Measurements from ENCODE around the gene ADA. TPM values are rescaled to one million over a fixed set of nuclear protein-coding genes. Genes with fewer than 3 reads are reported as not detected.

The ADA gene
- total and polyA plus RNA-seq, 2 of the 13 experiments (the other 11 are each of a cell fraction or from before 2014, with no cell fraction given), result 2.5 to 11.3 TPM

DNA sequence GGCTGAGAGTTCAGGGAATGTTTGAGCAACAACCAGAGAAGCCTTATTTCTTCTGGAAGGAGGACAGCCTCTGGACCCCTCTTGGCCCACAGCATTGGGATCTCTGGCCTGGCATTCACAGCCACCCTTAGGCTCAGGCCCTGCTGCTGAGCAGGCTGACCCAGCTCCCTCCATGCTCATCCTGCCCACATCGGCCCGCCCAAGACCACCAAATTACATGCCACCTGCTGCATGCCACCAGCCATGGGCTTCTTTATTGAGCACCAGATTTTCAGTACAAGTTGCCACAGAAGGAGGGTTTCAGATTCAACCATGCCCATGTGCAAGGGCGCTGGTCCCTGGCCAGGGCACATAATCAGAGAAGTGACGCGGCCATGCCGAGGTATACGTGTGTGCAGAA lies 32.2 kb downstream of the ADA start:
- DNase-seq (ENCODE audit: low spot score) (no peak), FAIRE-seq (no peak), ATAC-seq (no peak)
- Histone ChIP-seq H3K27ac (ENCODE audit: extremely low read length, insufficient read depth, low read length) (no peak overlapping the region), H4K20me1 (ENCODE audit: insufficient read depth, low read length) (no peaks in the 10 kb centered on the region), H2AFZ (ENCODE audit: low read length) (no peak overlapping the region), H3K4me3 (replicated peaks in 1 of 3; ENCODE audit: insufficient read depth in 1 of 3, low read depth in 2 of 3, low read length in 3 of 3) (no peak overlapping the region), H3K36me3 (replicated peaks in 1 of 2; ENCODE audit: control insufficient read depth in 1 of 2, insufficient read depth in 2 of 2, low read length in 2 of 2) (peaks cover 9 to 22% of the 10 kb centered on the region in 2 experiments), H3K79me2 (ENCODE audit: insufficient read depth, low read length) (no peaks in the 10 kb centered on the region), H3K4me1 (ENCODE audit: insufficient read depth, low read length) (no peaks in the 10 kb centered on the region), H3K9me3 (ENCODE audit: low read length) (no peaks in the 10 kb centered on the region), H3K9ac (ENCODE audit: insufficient read depth, low read depth, low read length) (no peak overlapping the region), H3K27me3 (ENCODE audit: control insufficient read depth in 1 of 2, insufficient read depth in 2 of 2, low read length in 2 of 2) (no peaks in the 10 kb centered on the region), H3K4me2 (ENCODE audit: low read depth, low read length) (no peak overlapping the region)
- BruUV-seq (replicated peaks), result no TSS peak
- WGBS (ENCODE audit: low lambda C conversion rate), result 95% methylated on average over 7 of the region's 7 CpGs
- intact Hi-C loops (cut with micrococcal nuclease; ENCODE audit: unreplicated experiment), result no loop called here
- TF ChIP-seq, protein P1, sequence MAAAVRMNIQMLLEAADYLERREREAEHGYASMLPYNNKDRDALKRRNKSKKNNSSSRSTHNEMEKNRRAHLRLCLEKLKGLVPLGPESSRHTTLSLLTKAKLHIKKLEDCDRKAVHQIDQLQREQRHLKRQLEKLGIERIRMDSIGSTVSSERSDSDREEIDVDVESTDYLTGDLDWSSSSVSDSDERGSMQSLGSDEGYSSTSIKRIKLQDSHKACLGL (CRISPR knock-in tag; IDR thresholded peaks at IDR 0.05), result peak; percentile 15; the same call in 1 of the 2 replicates
- TF ChIP-seq TMF1 (CRISPR knock-in tag; IDR thresholded peaks at IDR 0.05; ENCODE audit: low read depth), result no peak
- TF ChIP-seq SETDB1 (CRISPR knock-in tag; IDR thresholded peaks at IDR 0.05; ENCODE audit: borderline replicate concordance), result no peak
- TF ChIP-seq, protein P2, sequence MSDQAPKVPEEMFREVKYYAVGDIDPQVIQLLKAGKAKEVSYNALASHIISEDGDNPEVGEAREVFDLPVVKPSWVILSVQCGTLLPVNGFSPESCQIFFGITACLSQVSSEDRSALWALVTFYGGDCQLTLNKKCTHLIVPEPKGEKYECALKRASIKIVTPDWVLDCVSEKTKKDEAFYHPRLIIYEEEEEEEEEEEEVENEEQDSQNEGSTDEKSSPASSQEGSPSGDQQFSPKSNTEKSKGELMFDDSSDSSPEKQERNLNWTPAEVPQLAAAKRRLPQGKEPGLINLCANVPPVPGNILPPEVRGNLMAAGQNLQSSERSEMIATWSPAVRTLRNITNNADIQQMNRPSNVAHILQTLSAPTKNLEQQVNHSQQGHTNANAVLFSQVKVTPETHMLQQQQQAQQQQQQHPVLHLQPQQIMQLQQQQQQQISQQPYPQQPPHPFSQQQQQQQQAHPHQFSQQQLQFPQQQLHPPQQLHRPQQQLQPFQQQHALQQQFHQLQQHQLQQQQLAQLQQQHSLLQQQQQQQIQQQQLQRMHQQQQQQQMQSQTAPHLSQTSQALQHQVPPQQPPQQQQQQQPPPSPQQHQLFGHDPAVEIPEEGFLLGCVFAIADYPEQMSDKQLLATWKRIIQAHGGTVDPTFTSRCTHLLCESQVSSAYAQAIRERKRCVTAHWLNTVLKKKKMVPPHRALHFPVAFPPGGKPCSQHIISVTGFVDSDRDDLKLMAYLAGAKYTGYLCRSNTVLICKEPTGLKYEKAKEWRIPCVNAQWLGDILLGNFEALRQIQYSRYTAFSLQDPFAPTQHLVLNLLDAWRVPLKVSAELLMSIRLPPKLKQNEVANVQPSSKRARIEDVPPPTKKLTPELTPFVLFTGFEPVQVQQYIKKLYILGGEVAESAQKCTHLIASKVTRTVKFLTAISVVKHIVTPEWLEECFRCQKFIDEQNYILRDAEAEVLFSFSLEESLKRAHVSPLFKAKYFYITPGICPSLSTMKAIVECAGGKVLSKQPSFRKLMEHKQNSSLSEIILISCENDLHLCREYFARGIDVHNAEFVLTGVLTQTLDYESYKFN (CRISPR knock-in tag; conservative IDR thresholded peaks at IDR 0.05), result no peak
- TF ChIP-seq, protein P3, sequence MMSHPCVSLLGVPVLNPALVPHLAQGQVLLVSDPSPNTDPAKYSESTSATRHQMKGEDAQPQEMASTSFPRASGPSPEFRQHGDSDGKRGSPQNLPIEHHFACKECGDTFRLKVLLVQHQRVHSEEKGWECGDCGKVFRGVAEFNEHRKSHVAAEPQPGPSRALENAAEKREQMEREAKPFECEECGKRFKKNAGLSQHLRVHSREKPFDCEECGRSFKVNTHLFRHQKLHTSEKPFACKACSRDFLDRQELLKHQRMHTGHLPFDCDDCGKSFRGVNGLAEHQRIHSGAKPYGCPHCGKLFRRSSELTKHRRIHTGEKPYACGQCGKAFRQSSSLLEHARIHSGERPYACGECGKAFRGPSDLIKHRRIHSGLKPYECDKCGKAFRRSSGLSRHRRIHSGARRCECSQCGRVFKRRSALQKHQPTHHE (CRISPR knock-in tag; IDR thresholded peaks at IDR 0.05; ENCODE audit: borderline replicate concordance), result no peak
- TF ChIP-seq, protein P4, sequence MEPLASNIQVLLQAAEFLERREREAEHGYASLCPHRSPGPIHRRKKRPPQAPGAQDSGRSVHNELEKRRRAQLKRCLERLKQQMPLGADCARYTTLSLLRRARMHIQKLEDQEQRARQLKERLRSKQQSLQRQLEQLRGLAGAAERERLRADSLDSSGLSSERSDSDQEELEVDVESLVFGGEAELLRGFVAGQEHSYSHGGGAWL (CRISPR knock-in tag; IDR thresholded peaks at IDR 0.05), result no peak
- TF ChIP-seq ZNF343 (CRISPR knock-in tag; IDR thresholded peaks at IDR 0.05), result no peak
- CTCF ChIA-PET (ENCODE audit: low intra/inter-chr PET ratio, low total read pairs), result no interaction called here
- POLR2A ChIA-PET, result no interaction called here
- in situ Hi-C loops (cut with HindIII; ENCODE audit: extremely low pct_ligation_motif_present, low pct_unique_long_range_greater_than_20kb), result no loop called here

Measured in HepG2 (cell line).